MM.1S (cell line): ENCODE data around the gene SRGAP2B.
"Not testable (repeated sequence)": the region's sequence is repeated elsewhere in the genome, so short reads cannot be mapped to it uniquely, and the experiment has no call there.

Experiments used
- EZH2 ChIP-seq: fragments of 300-600 bp; sonication (generic); optimal IDR thresholded peaks from 2 replicates; pipeline ENCODE3; 2017; ENCODE audit warnings: low read depth, mild to moderate bottlenecking, antibody characterized with exemption, low read length, mixed read lengths
- TF ChIP-seq, protein P1 (sequence below): fragments of 300-600 bp; sonication (generic); IDR thresholded peaks from 2 replicates; pipeline ENCODE4 v1.5.1; 2016; ENCODE audit warnings: antibody characterized with exemption, low read length, mixed read lengths

DNA sequence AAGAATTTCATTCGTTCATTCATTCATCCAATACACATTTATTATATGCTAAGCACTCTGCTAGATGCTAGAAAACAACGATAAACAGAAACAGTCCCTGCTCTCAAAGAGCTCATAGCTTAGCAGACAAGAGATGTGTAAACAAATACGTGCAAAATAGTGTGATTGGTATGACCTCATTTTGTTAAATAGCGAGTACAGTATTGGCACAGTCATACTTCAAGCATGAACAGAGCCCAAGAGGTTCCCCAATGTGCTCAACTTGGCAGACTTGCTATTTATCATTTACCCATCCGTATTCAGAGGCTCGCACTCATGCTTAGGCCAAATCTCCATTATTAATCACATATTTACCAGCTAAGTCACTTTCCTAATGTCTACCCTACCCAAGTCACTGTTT, 23.6 kb downstream of the SRGAP2B start:
- TF ChIP-seq, protein P1, sequence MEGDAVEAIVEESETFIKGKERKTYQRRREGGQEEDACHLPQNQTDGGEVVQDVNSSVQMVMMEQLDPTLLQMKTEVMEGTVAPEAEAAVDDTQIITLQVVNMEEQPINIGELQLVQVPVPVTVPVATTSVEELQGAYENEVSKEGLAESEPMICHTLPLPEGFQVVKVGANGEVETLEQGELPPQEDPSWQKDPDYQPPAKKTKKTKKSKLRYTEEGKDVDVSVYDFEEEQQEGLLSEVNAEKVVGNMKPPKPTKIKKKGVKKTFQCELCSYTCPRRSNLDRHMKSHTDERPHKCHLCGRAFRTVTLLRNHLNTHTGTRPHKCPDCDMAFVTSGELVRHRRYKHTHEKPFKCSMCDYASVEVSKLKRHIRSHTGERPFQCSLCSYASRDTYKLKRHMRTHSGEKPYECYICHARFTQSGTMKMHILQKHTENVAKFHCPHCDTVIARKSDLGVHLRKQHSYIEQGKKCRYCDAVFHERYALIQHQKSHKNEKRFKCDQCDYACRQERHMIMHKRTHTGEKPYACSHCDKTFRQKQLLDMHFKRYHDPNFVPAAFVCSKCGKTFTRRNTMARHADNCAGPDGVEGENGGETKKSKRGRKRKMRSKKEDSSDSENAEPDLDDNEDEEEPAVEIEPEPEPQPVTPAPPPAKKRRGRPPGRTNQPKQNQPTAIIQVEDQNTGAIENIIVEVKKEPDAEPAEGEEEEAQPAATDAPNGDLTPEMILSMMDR, result not testable (repeated sequence)
- not testable (repeated sequence) for TF ChIP-seq EZH2
